Left colon (tissue), 2 donors: ENCODE results near the gene ZNF831. TPM values are rescaled to one million over a fixed set of nuclear protein-coding genes. Genes with fewer than 3 reads are reported as not detected.
A peak's percentile ranks its signal among the peaks of the same experiment; 100 is the strongest.

Experiments used
- ATAC-seq: fragments of 200-7000 bp; cut with Tn5 transposase; one replicate; pipeline ENCODE4 v1.9.1; 2020; ENCODE audit warnings: mild to moderate bottlenecking, moderate library complexity
- DNase-seq, 2 donors: peaks; one replicate each; pipeline ENCODE4 v3.0.0-alpha.2; 2020
- intact Hi-C, 2 donors: fragments of 100-400 bp; cut with DNase I in 1 of 2; cut with micrococcal nuclease in 1 of 2; formaldehyde crosslinking; loops; one replicate each; pipeline versions ENCODE4 v1.11.2 to v1.14.0; 2022; cut with DNase I, micrococcal nuclease
- total RNA-seq, 2 donors: library from RNA; stranded (reverse); fragmentation: NEBNext Ultra II Directional; extraction: Animal tissue kit (Norgen Biotek cat#: 25700); gene quantifications; one replicate each; pipeline ENCODE4 v1.2.1, GENCODE V29; 2021
- donor health status: DM: no; HTN: no; CAD: no.
- donor health status: DM: yes; HTN: yes; CAD: no.

Gene ZNF831
- total RNA-seq, 2 donors from 2014 or later = 0.15 to 0.61 TPM

DNA sequence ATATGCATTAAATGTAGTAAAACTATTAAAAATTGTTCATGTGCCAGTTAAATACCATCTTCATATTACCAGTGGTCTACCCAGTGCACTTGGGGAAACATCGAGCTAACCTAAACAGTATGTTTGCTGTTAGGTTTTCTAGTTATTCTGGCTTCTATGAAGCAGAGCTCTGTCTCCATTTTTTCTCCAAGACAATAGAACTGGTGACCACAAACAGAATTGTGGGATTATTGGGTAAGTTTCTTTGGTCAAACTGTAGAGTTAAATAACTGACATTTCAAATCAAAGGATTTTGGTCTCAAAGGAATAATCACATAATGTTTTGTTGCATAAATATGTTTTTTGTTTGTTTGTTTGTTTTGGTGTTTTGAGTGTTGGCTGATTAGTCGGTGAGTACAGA lies 96.3 kb downstream of the ZNF831 start:
- DNase-seq (no peak), ATAC-seq (no peak)
- intact Hi-C loops = no loop called here

GRCh38 chr20:59265298-59265697 lies 101.7 kb downstream of the ZNF831 start:
- DNase-seq (no peak), ATAC-seq (no peak)
- intact Hi-C loops = no loop called here

- intact Hi-C loops = no loop called here
- no peak for DNase-seq
Observed at GRCh38 chr20:59268870-59269269, 105.2 kb downstream of the ZNF831 start.

DNA sequence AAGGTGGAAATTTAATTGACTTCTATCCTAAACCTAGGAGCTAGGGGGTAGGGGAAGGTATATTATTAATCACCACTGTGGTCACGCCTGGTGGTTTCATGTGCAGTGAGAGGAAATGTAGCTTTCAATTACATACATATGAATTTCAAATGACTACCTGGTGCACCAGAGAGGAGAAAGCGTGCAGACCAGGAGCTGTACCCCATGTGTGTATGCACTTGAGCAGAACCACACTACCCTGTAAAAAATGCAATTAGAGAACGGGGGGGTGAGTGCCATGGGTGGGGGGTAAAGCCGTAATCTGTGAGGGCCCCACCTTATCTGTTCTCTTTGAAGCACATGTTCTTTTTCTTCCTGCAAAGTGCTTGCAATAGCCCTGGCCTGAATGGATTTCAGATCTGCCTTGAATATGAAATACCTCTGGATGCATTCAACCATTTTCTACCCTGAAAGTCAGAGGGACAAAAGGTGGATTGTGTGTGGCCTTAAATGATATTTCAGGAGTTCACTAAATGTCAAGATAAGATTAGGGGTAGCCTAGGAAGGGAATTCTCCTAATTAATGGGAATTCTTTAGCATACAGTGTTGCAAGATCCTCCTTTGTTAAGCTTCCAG lies 105.9 kb downstream of the ZNF831 start:
- intact Hi-C loops = no loop called here
- ATAC-seq (no peak), DNase-seq (no peak)

More at GRCh38 chr20:59268870-59269269, 105.2 kb downstream of the ZNF831 start:
- ATAC-seq = no peak

GRCh38 chr20:59270380-59270779 lies 106.8 kb downstream of the ZNF831 start:
- intact Hi-C loops = no loop called here
- no peak for DNase-seq
- no peak for ATAC-seq

GRCh38 chr20:59273739-59274357 lies 110.2 kb downstream of the ZNF831 start:
- ATAC-seq (no peak), DNase-seq (no peak)
- intact Hi-C loops = no loop called here

DNA sequence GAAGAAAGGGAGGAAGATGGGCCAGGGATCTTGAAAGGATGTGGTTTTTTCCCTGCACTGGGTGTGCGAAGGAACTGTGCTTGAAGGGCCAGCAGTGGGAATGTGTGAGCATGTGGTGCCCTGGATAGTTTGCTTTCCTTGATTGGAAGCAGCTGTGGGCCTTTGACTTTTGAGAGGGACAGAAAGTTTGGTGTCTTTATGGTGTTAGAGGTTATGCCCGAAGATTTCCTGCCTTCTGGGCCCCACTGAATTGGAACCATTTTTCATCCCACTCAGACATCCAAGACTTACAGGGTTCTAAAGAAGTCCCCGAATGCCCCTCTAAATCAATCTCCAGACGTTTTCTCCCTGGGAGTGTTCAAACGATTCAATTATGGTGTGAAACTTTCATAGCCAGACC lies 113.3 kb downstream of the ZNF831 start:
- DNase-seq (no peak), ATAC-seq (no peak)
- intact Hi-C loops = no loop called here

GRCh38 chr20:59284470-59284869 lies 120.8 kb downstream of the ZNF831 start:
- intact Hi-C loops = no loop called here
- no peak for ATAC-seq

GRCh38 chr20:59289994-59290393 lies 126.4 kb downstream of the ZNF831 start:
- intact Hi-C loops = no loop called here

More at GRCh38 chr20:59284470-59284869, 120.8 kb downstream of the ZNF831 start:
- no peak for DNase-seq

GRCh38 chr20:59291740-59292383 lies 128.2 kb downstream of the ZNF831 start:
- DNase-seq = peak; percentile 23 to 72
- ATAC-seq = peak; percentile 82
- intact Hi-C loops = no loop called here

More at GRCh38 chr20:59289994-59290393, 126.4 kb downstream of the ZNF831 start:
- peak; percentile 66 to 75 for DNase-seq
- ATAC-seq = peak; percentile 95

DNA sequence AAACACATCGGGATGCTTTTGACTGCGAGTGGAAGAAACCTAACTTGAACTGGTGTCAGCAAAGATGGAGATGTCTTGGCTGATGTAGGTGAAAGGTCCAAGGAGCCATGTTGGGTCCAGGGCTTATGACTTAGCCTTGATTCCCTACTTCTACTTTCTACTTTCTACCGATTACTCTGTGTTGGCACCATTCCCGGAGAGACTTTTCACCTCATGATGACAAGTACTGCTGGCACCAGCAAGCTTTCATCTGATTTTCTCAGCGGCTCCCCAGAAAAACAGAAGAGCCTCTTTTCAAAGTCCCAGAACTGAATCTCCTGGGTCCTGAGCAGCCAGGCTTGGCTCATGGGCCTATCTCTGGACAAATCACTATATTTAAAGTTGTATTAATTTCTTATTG lies 131.9 kb downstream of the ZNF831 start:
- ATAC-seq (no peak), DNase-seq (no peak)
- intact Hi-C loops = no loop called here

DNA sequence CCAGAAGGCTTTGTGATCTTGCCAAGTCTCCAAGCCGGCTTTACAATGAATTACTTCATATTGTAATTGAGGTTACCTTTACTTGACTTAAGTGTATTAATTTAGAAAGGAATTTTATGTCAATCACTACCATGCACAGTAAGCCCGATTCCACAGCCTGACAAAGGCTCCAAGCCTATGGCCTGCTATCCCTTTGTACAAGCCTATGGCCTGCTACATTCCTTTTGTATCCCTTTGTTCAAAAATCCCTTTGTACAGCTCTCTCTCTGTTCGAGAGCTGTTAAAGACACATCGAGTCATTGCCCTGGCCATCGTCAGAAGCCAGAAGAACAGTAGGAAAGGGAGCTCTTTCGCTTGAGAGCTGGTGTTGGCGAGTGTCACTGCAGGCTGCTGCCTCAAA lies 134.1 kb downstream of the ZNF831 start:
- DNase-seq (no peak), ATAC-seq (no peak)
- intact Hi-C loops = no loop called here

DNA sequence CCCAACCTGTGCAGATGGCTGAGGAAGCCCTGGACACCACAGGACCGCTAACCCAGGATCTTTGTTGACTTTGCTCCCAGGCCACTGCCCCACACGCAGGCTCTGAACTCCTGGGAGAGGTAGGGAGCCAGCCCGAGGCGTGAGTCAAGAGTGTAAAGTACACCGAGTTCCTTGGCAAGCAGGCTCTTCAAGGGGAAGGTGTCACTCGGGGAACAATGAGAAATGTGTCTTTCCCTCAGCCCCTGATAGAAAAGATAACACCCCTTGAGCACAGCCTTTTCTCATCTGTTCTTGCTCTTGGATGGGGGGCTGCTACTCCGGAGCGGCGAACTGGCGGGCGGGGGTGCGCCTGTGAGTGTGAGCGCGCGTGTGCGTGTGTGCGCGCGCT lies 136.3 kb downstream of the ZNF831 start:
- DNase-seq (peak; percentile 72 to 86), ATAC-seq (peak; percentile 91)
- intact Hi-C loops = no loop called here

- ATAC-seq = peak; percentile 73
- DNase-seq = peak; percentile 48 to 68
- intact Hi-C loops = no loop called here
Observed at GRCh38 chr20:59300333-59301081, 136.9 kb downstream of the ZNF831 start, which contains the start of gene EDN3. EDN3 (plus strand) TSS chr20:59300611; CDS start chr20:59300813, 202 bp downstream.

DNA sequence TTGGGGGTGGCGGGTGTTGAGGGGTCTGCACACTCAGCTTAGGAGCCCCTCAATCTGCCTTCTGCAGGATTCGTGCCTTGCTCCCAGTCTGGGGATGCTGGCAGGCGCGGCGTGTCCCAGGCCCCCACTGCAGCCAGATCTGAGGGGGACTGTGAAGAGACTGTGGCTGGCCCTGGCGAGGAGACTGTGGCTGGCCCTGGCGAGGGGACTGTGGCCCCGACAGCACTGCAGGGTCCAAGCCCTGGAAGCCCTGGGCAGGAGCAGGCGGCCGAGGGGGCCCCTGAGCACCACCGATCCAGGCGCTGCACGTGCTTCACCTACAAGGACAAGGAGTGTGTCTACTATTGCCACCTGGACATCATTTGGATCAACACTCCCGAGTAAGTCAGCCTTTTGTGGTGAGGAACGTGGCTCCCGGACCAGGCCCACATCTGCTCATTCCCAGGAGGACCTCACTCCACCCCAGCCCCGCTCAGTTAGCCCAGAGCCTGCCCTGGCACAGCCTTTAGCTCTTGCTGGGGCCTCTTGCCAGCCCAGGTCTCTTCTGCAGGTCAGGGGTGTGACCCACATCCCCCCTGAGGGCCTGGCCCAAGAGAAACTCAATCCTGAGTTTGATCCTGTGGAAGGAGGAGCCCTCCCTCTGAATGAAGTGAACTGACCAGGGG lies 137.9 kb downstream of the ZNF831 start:
- no peak for DNase-seq
- ATAC-seq = no peak
- intact Hi-C loops = no loop called here

- no peak for DNase-seq
- intact Hi-C loops = no loop called here
- no peak for ATAC-seq
Observed at GRCh38 chr20:59305908-59306655, 142.5 kb downstream of the ZNF831 start.

- peak; percentile 41 for DNase-seq
- intact Hi-C loops = no loop called here
- no peak for ATAC-seq
Observed at GRCh38 chr20:59307270-59307669, 143.6 kb downstream of the ZNF831 start.
